GM23338 (cell line): Measurements from ENCODE around the gene UBAP2. TPM values are rescaled to one million over a fixed set of nuclear protein-coding genes. Genes with fewer than 3 reads are reported as not detected.
A peak's percentile ranks its signal among the peaks of the same experiment; 100 is the strongest.

Experiments used
- ATAC-seq: fragments of 200-7000 bp; cut with Tn5 transposase; 3 replicates; pipeline ENCODE4 v1.9.1; 2020
- DNase-seq: peaks from one replicate; pipeline ENCODE4 v3.0.0-alpha.2; 2015; ENCODE audit warnings: low spot score
- H2AFZ ChIP-seq: fragments of 200-600 bp; sonication (generic); 2 replicates; pipeline ENCODE4 v1.8.0; 2016; ENCODE audit warnings: antibody characterized with exemption, mild to moderate bottlenecking, moderate library complexity
- H3F3A ChIP-seq: fragments of 200-600 bp; sonication (generic); replicated peaks from 2 replicates; pipeline ENCODE4 v1.8.0; 2017; ENCODE audit warnings: antibody characterized with exemption, mixed run types, low read depth
- H3K27ac ChIP-seq: fragments of 200-600 bp; sonication (generic); 2 replicates; pipeline ENCODE4 v1.6.1; 2016; ENCODE audit warnings: low read depth
- H3K27me3 ChIP-seq: fragments of 200-600 bp; sonication (generic); 2 replicates; pipeline ENCODE4 v1.8.0; 2016; ENCODE audit warnings: mild to moderate bottlenecking, mixed run types, moderate library complexity; ENCODE audit not compliant: insufficient read depth
- H3K36me3 ChIP-seq: fragments of 200-600 bp; sonication (generic); 2 replicates; pipeline ENCODE4 v1.8.0; 2016; ENCODE audit warnings: mild to moderate bottlenecking; ENCODE audit not compliant: insufficient read depth
- H3K4me1 ChIP-seq: fragments of 200-600 bp; sonication (generic); 2 replicates; pipeline ENCODE4 v1.8.0; 2016; ENCODE audit warnings: mild to moderate bottlenecking, moderate library complexity; ENCODE audit not compliant: insufficient read depth
- H3K4me2 ChIP-seq: fragments of 200-600 bp; sonication (generic); 2 replicates; pipeline ENCODE4 v1.7.1; 2017; ENCODE audit warnings: mixed run types
- H3K4me3 ChIP-seq: fragments of 200-600 bp; sonication (generic); 2 replicates; pipeline ENCODE4 v1.6.1; 2016; ENCODE audit warnings: mixed run types
- H3K79me2 ChIP-seq: fragments of 200-600 bp; sonication (generic); replicated peaks from 2 replicates; pipeline ENCODE4 v1.8.0; 2017; ENCODE audit warnings: mild to moderate bottlenecking; ENCODE audit not compliant: insufficient read depth
- H3K9me2 ChIP-seq: fragments of 200-600 bp; sonication (generic); 2 replicates; pipeline ENCODE4 v1.8.0; 2017; ENCODE audit not compliant: insufficient read depth
- H4K20me1 ChIP-seq: fragments of 200-600 bp; sonication (generic); replicated peaks from 2 replicates; pipeline ENCODE4 v1.8.0; 2017; ENCODE audit warnings: mild to moderate bottlenecking; ENCODE audit not compliant: insufficient read depth
- H3K27ac Mint-ChIP-seq: 2 replicates; pipeline ENCODE4 v1.8.0; 2020; ENCODE audit warnings: inconsistent platforms, mild to moderate bottlenecking, moderate library complexity, mixed read lengths
- H3K27me3 Mint-ChIP-seq: 3 replicates; pipeline ENCODE4 v1.8.0; 2022; ENCODE audit warnings: low read depth, mild to moderate bottlenecking, moderate library complexity, mixed read lengths, inconsistent platforms; ENCODE audit not compliant: insufficient read depth, poor library complexity
- H3K36me3 Mint-ChIP-seq: 3 replicates; pipeline ENCODE4 v1.8.0; 2021; ENCODE audit warnings: low read depth, mild to moderate bottlenecking, inconsistent platforms, moderate library complexity, mixed read lengths
- H3K4me1 Mint-ChIP-seq: 3 replicates; pipeline ENCODE4 v1.8.0; 2020; ENCODE audit warnings: mild to moderate bottlenecking, inconsistent platforms, mixed read lengths
- H3K4me3 Mint-ChIP-seq: 3 replicates; pipeline ENCODE4 v1.8.0; 2021; ENCODE audit warnings: moderate library complexity, mild to moderate bottlenecking, inconsistent platforms, mixed read lengths
- H3K9me3 Mint-ChIP-seq: 3 replicates; pipeline ENCODE4 v1.8.0; 2020; ENCODE audit warnings: moderate library complexity, mild to moderate bottlenecking, inconsistent platforms, mixed read lengths
- CREB1 ChIP-seq: fragments of 250-450 bp; sonication (Bioruptor Pico); IDR thresholded peaks from 2 replicates; pipeline ENCODE4 v1.5.0; 2020; ENCODE audit warnings: low read depth, mild to moderate bottlenecking, moderate library complexity
- CTCF ChIP-seq, 2 experiments: fragments of 200-600 bp in 1 of 2; sonication (generic) in 1 of 2; conservative IDR thresholded peaks; 2 replicates each; pipeline versions ENCODE4 v1.5.1 to v1.6.1; 2016 to 2017; ENCODE audit warnings: antibody characterized with exemption in 2 of 2, low read depth in 2 of 2, mild to moderate bottlenecking in 2 of 2, moderate library complexity in 1 of 2
- ETS1 ChIP-seq: IDR thresholded peaks from 2 replicates; pipeline ENCODE4 v1.6.1; 2016; ENCODE audit warnings: antibody characterized with exemption
- EZH2 ChIP-seq: fragments of 200-600 bp; sonication (generic); IDR thresholded peaks from one replicate; pipeline ENCODE4 v1.8.0; 2017; ENCODE audit warnings: antibody characterized with exemption, mild to moderate bottlenecking, low read depth; ENCODE audit not compliant: unreplicated experiment
- EZH2phosphoT487 ChIP-seq: fragments of 200-600 bp; sonication (generic); IDR thresholded peaks from one replicate; pipeline ENCODE4 v1.8.1; 2018; ENCODE audit warnings: antibody characterized with exemption; ENCODE audit not compliant: unreplicated experiment
- JUNB ChIP-seq: IDR thresholded peaks from one replicate; pipeline ENCODE4 v1.6.1; 2016; ENCODE audit warnings: antibody characterized with exemption; ENCODE audit not compliant: unreplicated experiment
- NANOG ChIP-seq: IDR thresholded peaks from 2 replicates; pipeline ENCODE4 v1.6.1; 2016; ENCODE audit warnings: antibody characterized with exemption, borderline replicate concordance
- POLR2AphosphoS5 ChIP-seq: IDR thresholded peaks from 2 replicates; pipeline ENCODE4 v1.6.1; 2016; ENCODE audit warnings: antibody characterized with exemption, low read depth
- REST ChIP-seq: IDR thresholded peaks from one replicate; pipeline ENCODE4 v1.6.1; 2018; ENCODE audit warnings: antibody characterized with exemption; ENCODE audit not compliant: unreplicated experiment
- STAT1 ChIP-seq: IDR thresholded peaks from one replicate; pipeline ENCODE4 v1.6.1; 2016; ENCODE audit warnings: antibody characterized with exemption; ENCODE audit not compliant: unreplicated experiment
- ZNF114 ChIP-seq: fragments of 250-450 bp; sonication (Bioruptor Pico); IDR thresholded peaks from 2 replicates; pipeline ENCODE4 v1.5.0; 2020; ENCODE audit warnings: mild to moderate bottlenecking, moderate library complexity
- ZNF331 ChIP-seq: fragments of 250-450 bp; sonication (Bioruptor Pico); IDR thresholded peaks from 2 replicates; pipeline ENCODE4 v1.5.0; 2020; ENCODE audit warnings: low read depth, mild to moderate bottlenecking, moderate library complexity
- ZNF462 ChIP-seq: fragments of 250-450 bp; sonication (Bioruptor Pico); IDR thresholded peaks from 2 replicates; pipeline ENCODE4 v1.5.0; 2020; ENCODE audit warnings: mild to moderate bottlenecking, moderate library complexity
- polyA plus RNA-seq: library from polyadenylated mRNA; unstranded; fragments of >200 nt; fragmentation: Nextera tagmentation; extraction: Ambion mirVana; gene quantifications from 2 replicates; pipeline ENCODE4 v1.2.1, GENCODE V29; 2016
- total RNA-seq: library from RNA; depleted of rRNA; stranded (reverse); fragments of >200 nt; shearing (Covaris generic); gene quantifications from 2 replicates; pipeline ENCODE4 v1.2.3, GENCODE V29; 2014

The UBAP2 gene
- total and polyA plus RNA-seq, 2 experiments from 2014 or later = 47.4 to 56.4 TPM

GRCh38 chr9:33884856-33885701, 163.6 kb downstream of the UBAP2 start:
- no peak overlapping the region for H3K4me3 Mint-ChIP-seq
- peaks cover 17% of the 10 kb centered on the region for H3K4me1 Mint-ChIP-seq
- Histone ChIP-seq H3F3A (no peaks in the 10 kb centered on the region), H3K4me2 (no peak overlapping the region), H2AFZ (no peak overlapping the region), H3K36me3 (no peaks in the 10 kb centered on the region; the same call in 1 of the 2 replicates), H3K9me2 (no peaks in the 10 kb centered on the region), H4K20me1 (peaks cover 20% of the 10 kb centered on the region), H3K27ac (peak overlapping the region; percentile 15; the same call in 1 of the 2 replicates), H3K79me2 (peaks cover 83% of the 10 kb centered on the region), H3K27me3 (no peaks in the 10 kb centered on the region), H3K4me1 (peaks cover 16% of the 10 kb centered on the region; the same call in 1 of the 2 replicates), H3K4me3 (no peak overlapping the region)
- H3K36me3 Mint-ChIP-seq = peaks cover 9% of the 10 kb centered on the region
- no peaks in the 10 kb centered on the region for H3K27me3 Mint-ChIP-seq
- DNase-seq (no peak), ATAC-seq (no peak)
- TF ChIP-seq EZH2 (no peak), REST (no peak), POLR2AphosphoS5 (no peak), CREB1 (CRISPR knock-in tag) (no peak), ZNF462 (no peak), NANOG (no peak), CTCF (conservative IDR thresholded peaks at IDR 0.05; ENCODE audit: low read depth in 2 of 2) (no peak), STAT1 (no peak), EZH2phosphoT487 (no peak), ZNF331 (CRISPR knock-in tag) (no peak), ETS1 (no peak), ZNF114 (CRISPR knock-in tag) (no peak), JUNB (no peak)
- no peaks in the 10 kb centered on the region for H3K9me3 Mint-ChIP-seq
- H3K27ac Mint-ChIP-seq = peak overlapping the region; percentile 53
